K562 (cell line): ENCODE data around the gene OTOP3. TPM values are rescaled to one million over a fixed set of nuclear protein-coding genes. Genes with fewer than 3 reads are reported as not detected.

Experiments used
- ATAC-seq: fragments of 200-7000 bp; cut with Tn5 transposase; 3 replicates; pipeline ENCODE4 v1.9.1; 2020; ENCODE audit warnings: moderate library complexity
- BruUV-seq: library from RNA; stranded (reverse); fragments of 400-500 nt; replicated peaks from 2 replicates; lab custom pipeline; 2021; lab: Mats Ljungman, UMichigan
- CTCF ChIA-PET: fragments of 300-600 bp; formaldehyde crosslinking; extraction: SDS; loops from one replicate; lab custom pipeline; 2021; ENCODE audit warnings: low intra/inter-chr PET ratio; lab: Yijun Ruan, JAX
- POLR2A ChIA-PET: fragments of 300-600, 350-650 bp; sonication (Branson Sonifier 250); formaldehyde crosslinking; extraction: SDS; loops from one replicate; lab custom pipeline; 2021; ENCODE audit warnings: antibody characterized with exemption, inconsistent platforms; lab: Yijun Ruan, JAX
- DNase-seq, 4 experiments: peaks; one replicate each; pipeline versions ENCODE4 v3.0.0 to v3.0.0-alpha.2; 2011 to 2018; ENCODE audit warnings: low spot score in 3 of 4, mixed read lengths in 3 of 4; ENCODE audit errors: extremely low read depth in 1 of 4
- FAIRE-seq: peaks from 2 replicates; lab custom pipeline; 2011; peaks lifted over from hg19 to GRCh38; lab: Jason Lieb, UNC
- H2AFZ ChIP-seq: 2 replicates; pipeline ENCODE4 v1.6.0; 2011; ENCODE audit warnings: low read depth, low read length, control low read depth, inconsistent platforms
- H3K27ac ChIP-seq: fragments of 200-600 bp; 3 replicates; pipeline ENCODE4 v1.8.0; 2011; ENCODE audit warnings: low read depth, mild to moderate bottlenecking, control low read depth, inconsistent platforms, low read length, moderate library complexity, mixed read lengths; ENCODE audit errors: extremely low read depth
- H3K27me3 ChIP-seq, 2 experiments: fragments of 300-600 bp in 1 of 2; 2 replicates in 1 of 2; 3 replicates in 1 of 2; pipeline versions ENCODE4 v1.6.0 to v1.8.0; 2011; ENCODE audit warnings: inconsistent platforms in 2 of 2, low read length in 2 of 2, mild to moderate bottlenecking in 1 of 2, mixed read lengths in 1 of 2, moderate library complexity in 1 of 2; ENCODE audit not compliant: control insufficient read depth in 2 of 2, insufficient read depth in 2 of 2
- H3K36me3 ChIP-seq: fragments of 300-600 bp; 3 replicates; pipeline ENCODE4 v1.8.0; 2011; ENCODE audit warnings: mild to moderate bottlenecking, low read length, inconsistent platforms; ENCODE audit not compliant: control insufficient read depth, insufficient read depth
- H3K4me1 ChIP-seq, 2 experiments: fragments of 200-600 bp in 1 of 2; replicated peaks in 1 of 2; 2 replicates in 1 of 2; 3 replicates in 1 of 2; pipeline versions ENCODE4 v1.5.1 to v1.8.0; 2011; ENCODE audit warnings: inconsistent platforms in 2 of 2, low read length in 2 of 2, mild to moderate bottlenecking in 1 of 2, mixed read lengths in 1 of 2, moderate library complexity in 1 of 2; ENCODE audit not compliant: control insufficient read depth in 2 of 2, insufficient read depth in 2 of 2
- H3K4me2 ChIP-seq: 2 replicates; pipeline ENCODE4 v1.6.1; 2011; ENCODE audit warnings: low read length, control low read depth, inconsistent platforms, mixed read lengths; ENCODE audit not compliant: insufficient read depth
- H3K4me3 ChIP-seq: fragments of 200-600 bp; sonication (generic), shearing (Covaris generic); 2 replicates; pipeline ENCODE4 v1.5.1; 2016; ENCODE audit warnings: control low read depth, inconsistent platforms
- H3K79me2 ChIP-seq: fragments of 200-600 bp; 3 replicates; pipeline ENCODE4 v1.8.0; 2011; ENCODE audit warnings: low read length, inconsistent platforms; ENCODE audit not compliant: control insufficient read depth, insufficient read depth
- H3K9ac ChIP-seq, 2 experiments: 2 replicates each; pipeline versions ENCODE4 v1.6.0 to v1.6.1; 2011; ENCODE audit warnings: low read depth in 2 of 2, low read length in 2 of 2, control low read depth in 1 of 2, inconsistent platforms in 1 of 2, mild to moderate bottlenecking in 1 of 2, mixed read lengths in 1 of 2; ENCODE audit not compliant: insufficient read depth in 1 of 2
- H3K9me1 ChIP-seq: one replicate; pipeline ENCODE4 v1.6.0; 2011; ENCODE audit warnings: inconsistent platforms, mild to moderate bottlenecking, low read length, moderate library complexity; ENCODE audit not compliant: control insufficient read depth, insufficient read depth
- H3K9me3 ChIP-seq: replicated peaks from 2 replicates; pipeline ENCODE4 v1.5.1; 2011; ENCODE audit warnings: low read depth, low read length, inconsistent platforms; ENCODE audit not compliant: control insufficient read depth, insufficient read depth
- H4K20me1 ChIP-seq: replicated peaks from 2 replicates; pipeline ENCODE4 v1.6.1; 2011; ENCODE audit warnings: low read length, inconsistent platforms, mixed read lengths; ENCODE audit not compliant: control insufficient read depth, insufficient read depth
- ETV1 ChIP-seq: fragments of 450-650 bp; conservative IDR thresholded peaks from 2 replicates; pipeline ENCODE4 v1.6.1; 2016; ENCODE audit warnings: missing genetic modification characterization, control low read depth, low read depth, missing compliant biosample characterization
- RBBP5 ChIP-seq: fragments of 200-600 bp; sonication (generic); IDR thresholded peaks from 2 replicates; pipeline ENCODE4 v1.6.1; 2012; ENCODE audit warnings: borderline replicate concordance, mild to moderate bottlenecking, low read length, control low read depth, inconsistent platforms; ENCODE audit not compliant: insufficient read depth, poor library complexity, severe bottlenecking
- RBFOX2 ChIP-seq: fragments of 200-400 bp; formaldehyde crosslinking; IDR thresholded peaks from 2 replicates; pipeline ENCODE4 v1.6.1; 2017; ENCODE audit warnings: low read depth, mild to moderate bottlenecking, low read length, moderate library complexity
- ZBTB7A ChIP-seq: IDR thresholded peaks from 2 replicates; pipeline ENCODE4 v1.6.1; 2011; ENCODE audit warnings: low read depth, mild to moderate bottlenecking, low read length, moderate library complexity, borderline replicate concordance; ENCODE audit not compliant: control insufficient read depth
- WGBS: fragments of 100-300 bp; shearing (Covaris generic); methylation state at CpG from one replicate; pipeline ENCODE4 v1.1.6; 2016; ENCODE audit warnings: low coverage, mixed read lengths; ENCODE audit not compliant: insufficient coverage; ENCODE audit errors: missing lambda C conversion rate; 5-methylcytosine and 5-hydroxymethylcytosine counted together
- in situ Hi-C: fragments of 300-500 bp; cut with MboI; formaldehyde crosslinking; loops from 4 replicates; pipeline ENCODE4 v1.15.0; 2018; ENCODE audit warnings: inconsistent platforms, mixed read lengths
- intact Hi-C: fragments of 100-400 bp; cut with micrococcal nuclease; formaldehyde crosslinking; loops from 2 replicates; pipeline ENCODE4 v1.14.2; 2022
- polyA plus RNA-seq, 8 experiments: library from polyadenylated mRNA; depleted of rRNA in 4 of 8; stranded (reverse) in 5 of 8; unstranded in 3 of 8; fragments of >200 nt; fragmentation: Nextera tagmentation in 2 of 8; fragmentation: Illumina TruSeq in 1 of 8; extraction: Ambion mirVana in 2 of 8; extraction: Trizol in 1 of 8; gene quantifications; 2 replicates each; pipeline versions ENCODE4 v1.2.1 to v1.2.3, GENCODE V29; 2011 to 2014; ENCODE audit warnings: inconsistent platforms in 1 of 8, missing spikeins in 1 of 8
- total RNA-seq, 7 experiments: library from RNA; depleted of rRNA in 6 of 7; stranded (reverse); fragments of >200 nt in 6 of 7; fragmentation: Illumina TruSeq in 2 of 7; extraction: Trizol in 2 of 7; gene quantifications; 2 replicates each; pipeline versions ENCODE4 v1.2.1 to v1.2.3, GENCODE V29; 2011 to 2021; ENCODE audit warnings: low replicate concordance in 1 of 7
- TF ChIP-seq, protein P1 (sequence below): sonication (generic); formaldehyde crosslinking; IDR thresholded peaks from 2 replicates; pipeline ENCODE4 v1.8.0; 2022; ENCODE audit warnings: missing genetic modification reagents, mild to moderate bottlenecking, borderline replicate concordance

The OTOP3 gene
- total and polyA plus RNA-seq, 9 of the 15 experiments (the other 6 are each of a cell fraction or from before 2014, with no cell fraction given), result not detected

GRCh38 chr17:74921769-74922168 is 13.9 kb upstream of the OTOP3 start:
- ChIA-PET POLR2A (interaction anchor here (1.1 to 1.7 kb wide), 3 partner anchors 8 to 40 kb away, joined by 5 to 7 read pairs (median 5); no protein-coding TSS in a partner anchor), CTCF (interaction anchor here (0.5 to 5.8 kb wide), 2 partner anchors 38 to 280 kb away, joined by 3 to 86 read pairs; no protein-coding TSS in a partner anchor)
- no peak for DNase-seq
- no peak for ATAC-seq
- TF ChIP-seq RBFOX2, result no peak
- peak; percentile 20 for TF ChIP-seq RBBP5
- no peak for TF ChIP-seq ETV1
- H3K36me3 ChIP-seq, result no peaks in the 10 kb centered on the region
- intact Hi-C loops (loop anchor here (10.0 kb wide), 1 partner anchor 83 kb away; no protein-coding TSS in a partner anchor), in situ Hi-C loops (loop anchor here (5.0 kb wide), 1 partner anchor 36 kb away; no protein-coding TSS in a partner anchor)
- H3K9me1 ChIP-seq, result no peaks in the 10 kb centered on the region
- H3K4me2 ChIP-seq, result no peak overlapping the region
- H3K27me3 ChIP-seq, result peaks cover 9 to 25% of the 10 kb centered on the region in 2 experiments; a peak in 4 of 5 replicates
- no TSS peak for BruUV-seq
- WGBS, result 71% methylated on average over 2 of the region's 2 CpGs
- H3K27ac ChIP-seq, result no peak overlapping the region
- peak overlapping the region in 1 of 2 experiments; percentile 59; a peak in 1 of 4 replicates for H3K9ac ChIP-seq
- peaks cover 18 to 63% of the 10 kb centered on the region in 2 experiments for H3K4me1 ChIP-seq
- no peaks in the 10 kb centered on the region for H4K20me1 ChIP-seq
- H3K79me2 ChIP-seq, result no peaks in the 10 kb centered on the region
- FAIRE-seq, result no peak
- H2AFZ ChIP-seq, result no peak overlapping the region
- H3K4me3 ChIP-seq, result no peak overlapping the region
- H3K9me3 ChIP-seq, result no peaks in the 10 kb centered on the region

DNA sequence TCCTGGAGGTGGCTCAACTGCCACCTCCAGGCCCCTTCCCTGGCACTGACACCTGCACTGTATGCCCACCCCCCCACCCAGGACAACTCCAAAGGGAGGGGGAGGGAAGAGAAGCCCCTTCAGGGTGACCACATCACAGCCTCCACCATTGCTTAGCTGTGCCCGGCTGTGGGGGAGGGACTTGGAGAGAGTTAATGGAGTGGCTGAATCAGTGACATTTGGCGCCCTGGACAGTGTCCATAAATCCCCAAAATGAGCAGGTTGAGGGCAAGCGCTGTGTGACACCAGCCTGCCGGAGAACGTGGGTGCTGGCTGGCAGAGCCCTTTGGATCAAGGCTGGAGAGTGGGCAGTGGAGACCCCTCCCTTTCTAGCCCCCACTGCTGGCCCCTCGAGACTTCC is 13.5 kb upstream of the OTOP3 start:
- CTCF ChIA-PET, result interaction anchor here (0.5 to 5.8 kb wide), 3 partner anchors 31 to 279 kb away, joined by 3 to 86 read pairs (median 3); no protein-coding TSS in a partner anchor
- no peaks in the 10 kb centered on the region for H3K36me3 ChIP-seq
- no peak overlapping the region for H3K9ac ChIP-seq
- no peak for FAIRE-seq
- peaks cover 18 to 61% of the 10 kb centered on the region in 2 experiments for H3K4me1 ChIP-seq
- TF ChIP-seq, protein P1, sequence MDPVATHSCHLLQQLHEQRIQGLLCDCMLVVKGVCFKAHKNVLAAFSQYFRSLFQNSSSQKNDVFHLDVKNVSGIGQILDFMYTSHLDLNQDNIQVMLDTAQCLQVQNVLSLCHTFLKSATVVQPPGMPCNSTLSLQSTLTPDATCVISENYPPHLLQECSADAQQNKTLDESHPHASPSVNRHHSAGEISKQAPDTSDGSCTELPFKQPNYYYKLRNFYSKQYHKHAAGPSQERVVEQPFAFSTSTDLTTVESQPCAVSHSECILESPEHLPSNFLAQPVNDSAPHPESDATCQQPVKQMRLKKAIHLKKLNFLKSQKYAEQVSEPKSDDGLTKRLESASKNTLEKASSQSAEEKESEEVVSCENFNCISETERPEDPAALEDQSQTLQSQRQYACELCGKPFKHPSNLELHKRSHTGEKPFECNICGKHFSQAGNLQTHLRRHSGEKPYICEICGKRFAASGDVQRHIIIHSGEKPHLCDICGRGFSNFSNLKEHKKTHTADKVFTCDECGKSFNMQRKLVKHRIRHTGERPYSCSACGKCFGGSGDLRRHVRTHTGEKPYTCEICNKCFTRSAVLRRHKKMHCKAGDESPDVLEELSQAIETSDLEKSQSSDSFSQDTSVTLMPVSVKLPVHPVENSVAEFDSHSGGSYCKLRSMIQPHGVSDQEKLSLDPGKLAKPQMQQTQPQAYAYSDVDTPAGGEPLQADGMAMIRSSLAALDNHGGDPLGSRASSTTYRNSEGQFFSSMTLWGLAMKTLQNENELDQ, result no peak
- peak; percentile 13; the same call in 1 of the 2 replicates for TF ChIP-seq ZBTB7A
- TF ChIP-seq, all 486 proteins: peak for 1
- POLR2A ChIA-PET, result interaction anchor here (0.6 to 1.7 kb wide), 5 partner anchors 8 to 349 kb away, joined by 3 to 7 read pairs (median 5); partner anchors contain the start of gene MIF4GD
- Histone ChIP-seq H3K9me3 (no peaks in the 10 kb centered on the region), H3K9me1 (no peaks in the 10 kb centered on the region), H2AFZ (no peak overlapping the region), H3K4me2 (no peak overlapping the region), H4K20me1 (no peaks in the 10 kb centered on the region), H3K27ac (no peak overlapping the region), H3K27me3 (peaks cover 9 to 28% of the 10 kb centered on the region in 2 experiments; a peak in 4 of 5 replicates), H3K4me3 (no peak overlapping the region), H3K79me2 (no peaks in the 10 kb centered on the region)
- intact Hi-C loops, result loop anchor here (10.0 kb wide), 1 partner anchor 83 kb away; no protein-coding TSS in a partner anchor
- ATAC-seq, result no peak
- in situ Hi-C loops, result loop anchor here (5.0 kb wide), 1 partner anchor 35 kb away; no protein-coding TSS in a partner anchor
- BruUV-seq, result no TSS peak
- 33% methylated on average over 6 of the region's 6 CpGs for WGBS
- DNase-seq, result no peak
